ENCODE results near the gene PRDM8. TPM values are rescaled to one million over a fixed set of nuclear protein-coding genes. Genes with fewer than 3 reads are reported as not detected.
A peak's percentile ranks its signal among the peaks of the same experiment; 100 is the strongest.

Gene PRDM8
- total and polyA plus RNA-seq, 2 of the 4 experiments (the other 2 are of a cell fraction): 5.7 to 15.8 TPM

- H3K14ac ChIP-seq (replicated peaks; ENCODE audit: low read depth, low read length): peak overlapping the region; percentile 82
- H3K4me2 ChIP-seq (ENCODE audit: low read depth, low read length): peak overlapping the region; percentile 37
- peak overlapping the region; percentile 59 for H4K91ac ChIP-seq (ENCODE audit: insufficient read depth, low read depth, low read length)
- ATAC-seq (ENCODE audit: low read depth) (no peak), DNase-seq (peak; percentile 35)
- H2BK15ac ChIP-seq (ENCODE audit: low read depth, low read length): 0 out of 3 replicates have a peak overlapping the region, but pooled peaks have one; percentile 34
- peak overlapping the region; percentile 24 to 74; a peak in 1 of 4 replicates for H4K8ac ChIP-seq (ENCODE audit: low read depth in 2 of 2, low read length in 2 of 2)
- H3K79me1 ChIP-seq (ENCODE audit: low read depth in 1 of 2, low read length in 2 of 2): peaks cover 13 to 14% of the 10 kb centered on the region in 2 experiments
- in situ Hi-C loops (cut with MboI; ENCODE audit: low sequenced_read_pairs): loop anchor here (10.0 kb wide), 1 partner anchor 1252 kb away; no protein-coding TSS in a partner anchor
- TF ChIP-seq RCOR1 (IDR thresholded peaks at IDR 0.05; ENCODE audit: insufficient replicate concordance, low read length): no peak
- TF ChIP-seq POLR2A (IDR thresholded peaks at IDR 0.05; ENCODE audit: low read depth, low read length): no peak
- no peak for TF ChIP-seq FOS (IDR thresholded peaks at IDR 0.05; ENCODE audit: low read depth, low read length)
- no peak for TF ChIP-seq RAD21 (IDR thresholded peaks at IDR 0.05; ENCODE audit: low read length)
- no peak for TF ChIP-seq ELK1 (IDR thresholded peaks at IDR 0.05; ENCODE audit: borderline replicate concordance, low read depth, low read length)
- no peak for TF ChIP-seq MXI1 (IDR thresholded peaks at IDR 0.05; ENCODE audit: borderline replicate concordance, low read depth, low read length)
- TF ChIP-seq NFE2L2 (IDR thresholded peaks at IDR 0.05; ENCODE audit: low read depth, low read length): no peak
- no peak for TF ChIP-seq BHLHE40 (IDR thresholded peaks at IDR 0.05; ENCODE audit: low read depth, low read length)
- no peak for TF ChIP-seq RFX5 (IDR thresholded peaks at IDR 0.05; ENCODE audit: low read depth, low read length)
- no peak for TF ChIP-seq MAFK (IDR thresholded peaks at IDR 0.05; ENCODE audit: low read depth, low read length)
- H3K4me1 ChIP-seq (ENCODE audit: control insufficient read depth, insufficient read depth, low read length): peaks cover 5% of the 10 kb centered on the region
- 0 out of 2 replicates have a peak, but pooled peaks cover 4% of the 10 kb centered on the region for H3K9me1 ChIP-seq (ENCODE audit: insufficient read depth, low read length)
- POLR2A ChIA-PET (ENCODE audit: unreplicated experiment): no interaction called here
- no peaks in the 10 kb centered on the region for H3K27me3 ChIP-seq (ENCODE audit: control insufficient read depth, insufficient read depth, low read length)
- H2AK5ac ChIP-seq (ENCODE audit: low read depth, low read length): peak overlapping the region; percentile 36
- dilution Hi-C loops (cut with HindIII; ENCODE audit: low sequenced_read_pairs, unreplicated experiment): no loop called here
- H3K4ac ChIP-seq (ENCODE audit: low read depth, low read length): peak overlapping the region; percentile 80
- peak overlapping the region; percentile 71 for H2BK120ac ChIP-seq (ENCODE audit: low read depth, low read length)
- no peaks in the 10 kb centered on the region for H3K9me3 ChIP-seq (ENCODE audit: control insufficient read depth, insufficient read depth, low read length)
- H3K36me3 ChIP-seq (ENCODE audit: control insufficient read depth, insufficient read depth, low read length): peaks cover 5% of the 10 kb centered on the region; the same call in 1 of the 2 replicates
- peaks cover 4% of the 10 kb centered on the region; the same call in 1 of the 2 replicates for H4K20me1 ChIP-seq (ENCODE audit: insufficient read depth, low read length)
- peak overlapping the region; percentile 4 for H2BK5ac ChIP-seq (ENCODE audit: low read depth, low read length, poor library complexity, severe bottlenecking)
- H3K56ac ChIP-seq (ENCODE audit: extremely low read depth, insufficient read depth, low read length): peak overlapping the region; percentile 48; the same call in 1 of the 2 replicates
- H3K18ac ChIP-seq (ENCODE audit: low read depth, low read length): peak overlapping the region; percentile 20
- H2BK20ac ChIP-seq (ENCODE audit: low read depth, low read length): 0 out of 2 replicates have a peak overlapping the region, but pooled peaks have one; percentile 21
- intact Hi-C loops (cut with micrococcal nuclease): no loop called here
- H4K5ac ChIP-seq (ENCODE audit: low read depth, low read length): no peak overlapping the region; the same call in 1 of the 2 replicates
- peak overlapping the region; percentile 77 for H3K27ac ChIP-seq (ENCODE audit: insufficient read depth, low read length)
- peak overlapping the region; percentile 75 for H3K4me3 ChIP-seq (ENCODE audit: insufficient read depth, low read depth, low read length)
- CTCF ChIA-PET: interaction anchor here (0.6 to 1.4 kb wide), 4 partner anchors 12 to 123 kb away, joined by 3 to 6 read pairs (median 3); partner anchors contain the start of gene ANTXR2
- H2AK9ac ChIP-seq (replicated peaks; ENCODE audit: low read depth, low read length, poor library complexity): peak overlapping the region; percentile 90
- peak overlapping the region; percentile 96 for H3K23ac ChIP-seq (ENCODE audit: low read depth, low read length)
- BruUV-seq (replicated peaks): no TSS peak
- WGBS, 2 experiments (ENCODE audit: extremely low coverage in 2 of 2, insufficient read length in 1 of 2): 60% methylated on average over 1 of the region's 22 CpGs; no CpG with 5 or more reads in 1 of the 2 experiments
- H2AFZ ChIP-seq (replicated peaks; ENCODE audit: low read length, poor library complexity): peak overlapping the region; percentile 88
- peak overlapping the region; percentile 37 for H3K9ac ChIP-seq (ENCODE audit: low read depth, low read length)
Measured at GRCh38 chr4:80196259-80196921, 913 bp upstream of the PRDM8 start.
